MCF 10A (cell line): ENCODE data around the gene LOXHD1. TPM values are rescaled to one million over a fixed set of nuclear protein-coding genes. Genes with fewer than 3 reads are reported as not detected.

ENCODE experiments used
- BruUV-seq: library from RNA; stranded (reverse); fragments of 400-500 nt; replicated peaks from 2 replicates; lab custom pipeline; 2021; lab: Mats Ljungman, UMichigan
- CTCF ChIA-PET: fragments of 300-600 bp; sonication (Branson Sonifier 250); formaldehyde crosslinking; extraction: SDS; loops from one replicate; lab custom pipeline; 2021; ENCODE audit warnings: antibody characterized with exemption, inconsistent platforms; lab: Yijun Ruan, JAX
- POLR2A ChIA-PET: fragments of 300-600, 350-650 bp; sonication (Branson Sonifier 250); formaldehyde crosslinking; extraction: SDS; loops from one replicate; lab custom pipeline; 2020; ENCODE audit warnings: antibody characterized with exemption, inconsistent platforms; lab: Yijun Ruan, JAX
- DNase-seq: peaks from one replicate; pipeline ENCODE4 v3.0.0-alpha.2; 2018; ENCODE audit not compliant: unreplicated experiment
- H3K27ac Mint-ChIP-seq: one replicate; pipeline ENCODE4 v1.8.0; 2022; ENCODE audit warnings: mild to moderate bottlenecking, low read depth, mixed read lengths; ENCODE audit not compliant: unreplicated experiment
- H3K27me3 Mint-ChIP-seq: one replicate; pipeline ENCODE4 v1.8.0; 2022; ENCODE audit warnings: mixed read lengths; ENCODE audit not compliant: insufficient read depth, unreplicated experiment
- H3K36me3 Mint-ChIP-seq: one replicate; pipeline ENCODE4 v1.8.0; 2022; ENCODE audit warnings: mild to moderate bottlenecking, moderate library complexity, mixed read lengths; ENCODE audit not compliant: insufficient read depth, unreplicated experiment
- H3K4me1 Mint-ChIP-seq: one replicate; pipeline ENCODE4 v1.8.0; 2022; ENCODE audit warnings: mixed read lengths; ENCODE audit not compliant: insufficient read depth, unreplicated experiment
- H3K4me3 Mint-ChIP-seq: one replicate; pipeline ENCODE4 v1.8.0; 2022; ENCODE audit warnings: mild to moderate bottlenecking, moderate library complexity, mixed read lengths; ENCODE audit not compliant: unreplicated experiment
- H3K9me3 Mint-ChIP-seq: one replicate; pipeline ENCODE4 v1.8.0; 2022; ENCODE audit warnings: mixed read lengths; ENCODE audit not compliant: unreplicated experiment
- intact Hi-C: fragments of 100-400 bp; cut with micrococcal nuclease; formaldehyde crosslinking; loops from 2 replicates; pipeline ENCODE4 v1.14.1; 2022
- total RNA-seq: library from RNA; stranded (reverse); gene quantifications from 2 replicates; pipeline ENCODE4 v1.2.3, GENCODE V29; 2022
- TF ChIP-seq, protein P1 (sequence below): fragments of 200-600 bp; IDR thresholded peaks from one replicate; pipeline ENCODE4 v1.8.0; 2022; ENCODE audit warnings: antibody characterized with exemption, mild to moderate bottlenecking; ENCODE audit not compliant: unreplicated experiment

The LOXHD1 gene
- total RNA-seq, 1 experiment from 2014 or later = not detected

DNA sequence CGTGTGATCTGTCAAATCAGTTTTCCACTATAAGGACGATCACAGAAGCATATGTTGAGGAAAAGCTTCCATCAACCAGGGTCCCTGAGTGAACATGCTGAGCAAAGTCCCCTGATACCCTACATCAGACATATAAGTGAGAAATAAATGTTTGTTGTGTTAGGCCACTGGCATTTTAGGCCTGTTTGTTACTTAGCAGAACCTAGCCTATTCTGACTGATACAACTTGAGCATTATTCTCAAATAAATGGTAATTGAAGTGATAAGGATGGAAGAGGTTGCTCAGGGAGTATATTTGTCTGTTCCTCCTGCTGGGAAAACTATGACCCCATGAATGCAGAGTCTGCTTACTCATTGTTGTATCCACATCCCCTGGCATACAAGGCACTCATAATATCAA, 106.4 kb downstream of the LOXHD1 start:
- intact Hi-C loops = no loop called here
- H3K4me1 Mint-ChIP-seq = no peaks in the 10 kb centered on the region
- H3K9me3 Mint-ChIP-seq = peaks cover 8% of the 10 kb centered on the region
- POLR2A ChIA-PET = no interaction called here
- no peak for DNase-seq
- TF ChIP-seq, protein P1, sequence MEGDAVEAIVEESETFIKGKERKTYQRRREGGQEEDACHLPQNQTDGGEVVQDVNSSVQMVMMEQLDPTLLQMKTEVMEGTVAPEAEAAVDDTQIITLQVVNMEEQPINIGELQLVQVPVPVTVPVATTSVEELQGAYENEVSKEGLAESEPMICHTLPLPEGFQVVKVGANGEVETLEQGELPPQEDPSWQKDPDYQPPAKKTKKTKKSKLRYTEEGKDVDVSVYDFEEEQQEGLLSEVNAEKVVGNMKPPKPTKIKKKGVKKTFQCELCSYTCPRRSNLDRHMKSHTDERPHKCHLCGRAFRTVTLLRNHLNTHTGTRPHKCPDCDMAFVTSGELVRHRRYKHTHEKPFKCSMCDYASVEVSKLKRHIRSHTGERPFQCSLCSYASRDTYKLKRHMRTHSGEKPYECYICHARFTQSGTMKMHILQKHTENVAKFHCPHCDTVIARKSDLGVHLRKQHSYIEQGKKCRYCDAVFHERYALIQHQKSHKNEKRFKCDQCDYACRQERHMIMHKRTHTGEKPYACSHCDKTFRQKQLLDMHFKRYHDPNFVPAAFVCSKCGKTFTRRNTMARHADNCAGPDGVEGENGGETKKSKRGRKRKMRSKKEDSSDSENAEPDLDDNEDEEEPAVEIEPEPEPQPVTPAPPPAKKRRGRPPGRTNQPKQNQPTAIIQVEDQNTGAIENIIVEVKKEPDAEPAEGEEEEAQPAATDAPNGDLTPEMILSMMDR = no peak
- no peaks in the 10 kb centered on the region for H3K36me3 Mint-ChIP-seq
- CTCF ChIA-PET = no interaction called here
- peaks cover 31% of the 10 kb centered on the region for H3K27me3 Mint-ChIP-seq
- H3K27ac Mint-ChIP-seq = no peak overlapping the region
- BruUV-seq = no TSS peak
- H3K4me3 Mint-ChIP-seq = no peak overlapping the region

DNA sequence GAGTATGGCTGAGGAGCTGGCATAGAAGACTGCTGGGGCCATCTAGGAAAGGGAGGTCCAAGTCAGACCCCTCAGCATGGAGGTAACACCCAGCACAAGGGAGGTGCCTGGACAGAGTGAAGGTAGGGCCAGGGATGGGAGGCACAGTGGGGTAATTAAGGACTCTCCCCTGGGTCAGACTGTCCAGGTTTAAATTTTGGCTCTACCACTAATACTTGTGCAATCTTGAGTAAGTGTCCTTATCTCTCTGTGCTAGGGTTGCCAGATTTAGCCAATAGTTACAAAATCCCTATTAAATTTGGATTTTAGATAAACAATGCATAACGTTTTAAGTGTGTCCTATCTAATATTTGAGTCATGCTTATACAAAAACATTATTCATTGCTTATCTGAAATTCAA, 109.5 kb downstream of the LOXHD1 start:
- no TSS peak for BruUV-seq
- ChIA-PET CTCF (no interaction called here), POLR2A (no interaction called here)
- TF ChIP-seq, protein P1 = no peak
- no peak for DNase-seq
- H3K36me3 Mint-ChIP-seq = no peaks in the 10 kb centered on the region
- no peak overlapping the region for H3K27ac Mint-ChIP-seq
- no peak overlapping the region for H3K4me3 Mint-ChIP-seq
- H3K27me3 Mint-ChIP-seq = peaks cover 31% of the 10 kb centered on the region
- H3K4me1 Mint-ChIP-seq = no peaks in the 10 kb centered on the region
- H3K9me3 Mint-ChIP-seq = peaks cover 8% of the 10 kb centered on the region
- intact Hi-C loops = no loop called here

DNA sequence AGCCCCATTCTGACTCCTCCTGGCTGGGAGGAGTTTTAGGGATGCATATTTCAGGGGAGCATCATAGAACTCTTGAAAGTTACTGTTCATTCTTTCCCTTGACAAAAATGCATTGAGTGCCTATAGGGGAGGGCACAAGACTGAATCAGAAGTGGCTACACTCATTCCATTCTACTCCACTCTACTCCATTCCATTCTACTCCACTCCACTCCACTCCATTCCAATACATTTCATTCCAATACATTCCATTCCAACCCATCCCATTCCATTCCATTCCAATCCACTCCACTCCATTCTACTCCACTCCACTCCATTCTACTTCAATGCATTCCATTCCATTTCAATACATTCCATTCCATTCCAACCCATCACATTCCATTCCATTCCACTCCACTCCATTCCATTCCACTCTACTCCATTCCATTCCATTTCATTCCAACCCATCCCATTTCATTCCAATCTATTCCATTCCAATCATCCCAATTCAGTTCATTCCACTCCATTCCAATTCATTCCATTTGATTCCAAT, 110.8 kb downstream of the LOXHD1 start:
- H3K4me3 Mint-ChIP-seq = no peak overlapping the region
- H3K27me3 Mint-ChIP-seq = peaks cover 31% of the 10 kb centered on the region
- no peaks in the 10 kb centered on the region for H3K4me1 Mint-ChIP-seq
- TF ChIP-seq, protein P1 = no peak
- no peaks in the 10 kb centered on the region for H3K36me3 Mint-ChIP-seq
- CTCF ChIA-PET = interaction anchor here (0.7 to 1.0 kb wide), 2 partner anchors 10 to 39 kb away, joined by 3 read pairs; no protein-coding TSS in a partner anchor
- POLR2A ChIA-PET = no interaction called here
- no TSS peak for BruUV-seq
- DNase-seq = no peak
- H3K27ac Mint-ChIP-seq = no peak overlapping the region
- H3K9me3 Mint-ChIP-seq = peaks cover 8% of the 10 kb centered on the region
- intact Hi-C loops = no loop called here

DNA sequence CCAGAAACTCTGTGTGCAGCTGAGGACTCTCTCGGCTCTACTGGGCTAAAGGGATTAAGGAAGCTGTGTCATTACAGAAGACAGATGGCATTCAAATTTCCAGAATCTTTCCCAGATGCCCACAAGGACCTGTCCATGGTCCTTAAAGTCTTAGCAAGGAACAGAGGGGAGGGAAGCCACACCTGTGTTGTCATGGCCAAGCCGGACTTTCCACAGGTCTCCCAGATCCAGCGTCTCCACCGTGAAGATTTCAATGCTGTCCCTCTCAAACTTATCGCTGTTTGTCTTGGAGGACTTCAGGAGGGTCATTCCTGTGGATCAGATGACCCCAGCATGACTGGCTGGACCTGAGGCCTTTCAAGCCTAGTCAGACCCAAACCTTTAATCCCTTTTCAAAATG, 114.5 kb downstream of the LOXHD1 start:
- BruUV-seq = no TSS peak

More for the DNA sequence above, 114.5 kb downstream of the LOXHD1 start:
- CTCF ChIA-PET = interaction anchor here (1.4 kb wide), 1 partner anchor 11 kb away, joined by 4 read pairs; no protein-coding TSS in a partner anchor
- POLR2A ChIA-PET = no interaction called here
- Mint-ChIP-seq H3K36me3 (no peaks in the 10 kb centered on the region), H3K4me1 (no peaks in the 10 kb centered on the region), H3K9me3 (peaks cover 8% of the 10 kb centered on the region), H3K4me3 (no peak overlapping the region), H3K27ac (no peak overlapping the region), H3K27me3 (peaks cover 19% of the 10 kb centered on the region)
- DNase-seq = peak; percentile 59
- intact Hi-C loops = loop anchor here (1.0 kb wide), 1 partner anchor 45 kb away; no protein-coding TSS in a partner anchor
- TF ChIP-seq, protein P1 = no peak
